Measurements from ENCODE around the gene NRL.
A peak's percentile ranks its signal among the peaks of the same experiment; 100 is the strongest.

Gene NRL

GRCh38 chr14:24114532-24115421 is at the start of gene NRL, which contains the start of gene DCAF11:
Gene NRL, minus strand, starts transcription at chr14:24114949. Its CDS starts 32,101 bp downstream, at chr14:24082848.
Gene DCAF11, plus strand, starts transcription at chr14:24114777. Its CDS starts 818 bp downstream, at chr14:24115595.
- peak; percentile 99 for DNase-seq

DNA sequence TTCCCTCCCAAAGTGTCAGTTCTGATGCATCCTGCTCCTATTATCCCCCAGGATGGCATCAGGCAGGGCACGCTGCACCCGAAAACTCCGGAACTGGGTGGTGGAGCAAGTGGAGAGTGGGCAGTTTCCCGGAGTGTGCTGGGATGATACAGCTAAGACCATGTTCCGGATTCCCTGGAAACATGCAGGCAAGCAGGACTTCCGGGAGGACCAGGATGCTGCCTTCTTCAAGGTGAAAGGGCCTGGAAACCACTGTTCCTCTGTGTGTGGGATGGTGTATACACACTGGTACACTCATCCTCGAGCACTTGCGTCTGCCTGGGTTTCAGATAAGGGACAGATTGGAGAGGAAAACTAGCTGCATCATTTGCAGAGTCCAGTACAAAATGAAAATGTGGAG is 47.3 kb upstream of the NRL start:
- no peak for DNase-seq

DNA sequence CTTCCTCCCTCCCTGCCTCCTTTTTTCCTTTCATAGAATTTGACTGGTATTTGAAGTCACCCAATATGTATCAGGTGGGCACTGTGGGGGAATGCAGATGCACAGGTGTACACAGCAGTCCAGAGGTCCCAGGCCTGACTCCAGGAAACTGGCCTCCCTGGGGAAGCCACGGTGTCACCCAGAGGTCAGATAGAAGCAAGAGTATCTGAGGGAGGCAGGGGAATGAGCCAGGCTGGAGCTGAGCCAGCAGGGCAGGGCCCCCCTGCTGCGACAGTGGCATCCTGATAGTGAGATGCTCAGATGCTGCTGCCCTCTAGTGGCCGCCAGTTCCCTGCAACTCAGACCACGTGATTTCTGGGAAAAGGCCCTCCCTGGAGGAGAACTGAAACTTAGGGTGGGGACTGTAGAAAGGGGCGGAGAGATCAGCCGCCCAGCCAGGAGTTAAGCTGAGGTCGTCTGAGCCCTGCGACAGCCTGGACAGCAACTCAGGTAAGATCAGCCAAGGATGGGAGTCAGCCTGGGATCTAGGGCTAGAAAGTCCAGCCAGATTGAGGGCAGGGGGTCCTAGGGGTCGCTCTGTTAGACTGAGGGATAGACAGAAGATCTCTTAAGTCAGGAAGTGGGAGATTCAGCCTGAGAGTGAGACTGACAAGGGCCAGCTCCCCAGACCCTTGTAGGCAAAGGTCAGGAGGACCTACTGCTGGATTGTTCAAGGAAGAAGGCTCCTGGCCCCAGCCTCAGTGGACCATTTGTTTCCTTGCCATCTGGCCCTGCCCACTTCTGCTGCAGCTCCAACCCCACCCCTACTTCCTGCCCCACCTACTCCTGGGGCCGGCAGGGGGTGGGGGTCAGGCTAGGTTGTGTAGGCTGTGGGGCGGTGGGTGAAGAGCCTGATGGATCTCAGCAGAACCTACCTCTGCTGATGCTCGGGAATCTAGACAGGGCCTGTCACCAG is 46.4 kb upstream of the NRL start, which contains the start of gene IRF9:
Gene IRF9, plus strand, starts transcription at position 416 of the 955 bp plus-strand sequence. CDS start 880 bp downstream, outside the sequence.
- DNase-seq: peak; percentile 98

- no peak for DNase-seq
These were observed 45.7 kb upstream of the NRL start for GRCh38 chr14:24160499-24160849.

DNA sequence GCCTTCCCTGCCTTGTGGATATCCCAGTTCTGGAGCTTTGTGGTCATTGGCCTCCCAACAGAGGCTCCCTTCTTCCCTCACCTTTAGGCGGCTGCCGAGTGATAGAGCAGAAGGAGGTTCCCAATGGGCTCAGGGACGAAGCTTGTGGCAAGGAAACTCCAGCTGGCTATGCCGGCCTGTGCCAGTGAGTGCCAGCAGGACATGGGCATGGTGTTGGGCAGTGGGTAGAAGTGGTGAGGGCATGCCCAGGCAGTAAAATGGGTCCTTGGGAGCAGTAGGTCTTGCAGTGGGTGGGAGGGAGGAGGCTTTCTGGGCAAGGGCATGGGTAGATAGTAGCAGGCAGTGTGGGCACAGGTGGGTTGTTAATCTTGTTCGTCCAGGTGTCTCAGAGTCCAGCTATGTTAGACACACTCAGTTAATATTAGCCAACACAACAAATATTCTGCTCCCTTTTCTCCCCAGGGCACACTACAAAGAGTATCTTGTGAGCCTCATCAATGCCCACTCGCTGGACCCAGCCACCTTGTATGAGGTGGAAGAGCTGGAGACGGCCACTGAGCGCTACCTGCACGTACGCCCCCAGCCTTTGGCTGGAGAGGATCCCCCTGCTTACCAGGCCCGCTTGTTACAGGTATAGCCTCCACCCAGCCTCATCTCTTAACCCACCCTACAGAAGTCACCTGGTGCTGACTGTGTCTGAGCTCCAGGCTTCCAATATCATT is 45.2 kb upstream of the NRL start:
- DNase-seq: no peak

GRCh38 chr14:24157331-24157730 is 42.6 kb upstream of the NRL start:
- no peak for DNase-seq

DNA sequence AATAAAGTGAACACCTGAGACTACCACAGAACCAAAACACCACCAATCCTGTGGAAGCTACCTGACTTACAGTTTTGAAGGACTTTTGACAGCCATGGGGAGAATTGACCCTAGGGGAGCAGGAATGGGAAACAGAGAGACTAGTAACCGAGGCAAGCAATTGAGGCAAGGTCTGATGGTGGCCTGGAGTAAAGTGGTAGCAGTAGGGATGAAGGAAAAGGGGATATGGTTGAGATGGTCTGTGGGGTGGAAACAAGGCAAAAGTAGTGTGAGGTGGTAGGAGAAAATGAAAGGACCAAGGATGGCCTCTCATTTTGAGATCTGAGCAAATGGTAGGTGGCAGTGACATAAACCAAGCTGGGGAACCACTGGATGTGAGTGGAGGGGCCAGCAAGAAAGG is 42.1 kb upstream of the NRL start:
- no peak for DNase-seq

- no peak for DNase-seq
These were observed 40.4 kb upstream of the NRL start for GRCh38 chr14:24155100-24155499.

DNA sequence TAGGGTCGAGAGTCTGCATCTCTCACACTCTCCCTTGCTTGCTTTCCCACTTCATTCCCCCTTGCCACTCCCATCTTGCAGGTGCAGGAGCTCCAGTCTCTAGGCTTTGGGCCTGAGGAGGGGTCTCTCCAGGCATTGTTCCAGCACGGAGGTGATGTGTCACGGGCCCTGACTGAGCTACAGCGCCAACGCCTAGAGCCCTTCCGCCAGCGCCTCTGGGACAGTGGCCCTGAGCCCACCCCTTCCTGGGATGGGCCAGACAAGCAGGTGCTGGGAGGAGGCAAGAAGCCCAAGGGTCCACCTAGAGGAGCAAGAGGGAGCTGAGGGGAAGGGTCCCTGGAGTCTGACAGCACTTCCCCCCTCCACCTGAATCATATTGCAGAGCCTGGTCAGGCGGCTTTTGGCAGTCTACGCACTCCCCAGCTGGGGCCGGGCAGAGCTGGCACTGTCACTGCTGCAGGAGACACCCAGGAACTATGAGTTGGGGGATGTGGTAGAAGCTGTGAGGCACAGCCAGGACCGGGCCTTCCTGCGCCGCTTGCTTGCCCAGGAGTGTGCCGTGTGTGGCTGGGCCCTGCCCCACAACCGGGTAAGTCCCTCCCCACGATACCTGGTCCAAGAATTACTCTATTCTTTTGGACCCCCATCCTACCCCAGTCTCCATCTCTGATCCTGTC is 36.8 kb upstream of the NRL start:
- no peak for DNase-seq

- DNase-seq: no peak
These were observed 36.2 kb upstream of the NRL start for GRCh38 chr14:24150993-24151392.

GRCh38 chr14:24150567-24150966 is 35.8 kb upstream of the NRL start:
- no peak for DNase-seq

DNA sequence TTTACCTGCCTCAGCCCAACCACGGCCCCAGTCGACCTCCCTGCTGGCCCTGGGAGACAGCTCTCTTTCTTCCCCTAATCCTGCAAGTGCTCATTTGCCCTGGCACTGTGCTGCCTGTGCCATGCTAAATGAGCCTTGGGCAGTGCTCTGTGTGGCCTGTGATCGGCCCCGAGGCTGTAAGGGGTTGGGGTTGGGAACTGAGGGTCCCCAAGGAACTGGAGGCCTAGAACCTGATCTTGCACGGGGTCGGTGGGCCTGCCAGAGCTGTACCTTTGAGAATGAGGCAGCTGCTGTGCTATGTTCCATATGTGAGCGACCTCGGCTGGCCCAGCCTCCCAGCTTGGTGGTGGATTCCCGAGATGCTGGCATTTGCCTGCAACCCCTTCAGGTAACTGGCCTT is 35.3 kb upstream of the NRL start:
- DNase-seq: no peak

DNA sequence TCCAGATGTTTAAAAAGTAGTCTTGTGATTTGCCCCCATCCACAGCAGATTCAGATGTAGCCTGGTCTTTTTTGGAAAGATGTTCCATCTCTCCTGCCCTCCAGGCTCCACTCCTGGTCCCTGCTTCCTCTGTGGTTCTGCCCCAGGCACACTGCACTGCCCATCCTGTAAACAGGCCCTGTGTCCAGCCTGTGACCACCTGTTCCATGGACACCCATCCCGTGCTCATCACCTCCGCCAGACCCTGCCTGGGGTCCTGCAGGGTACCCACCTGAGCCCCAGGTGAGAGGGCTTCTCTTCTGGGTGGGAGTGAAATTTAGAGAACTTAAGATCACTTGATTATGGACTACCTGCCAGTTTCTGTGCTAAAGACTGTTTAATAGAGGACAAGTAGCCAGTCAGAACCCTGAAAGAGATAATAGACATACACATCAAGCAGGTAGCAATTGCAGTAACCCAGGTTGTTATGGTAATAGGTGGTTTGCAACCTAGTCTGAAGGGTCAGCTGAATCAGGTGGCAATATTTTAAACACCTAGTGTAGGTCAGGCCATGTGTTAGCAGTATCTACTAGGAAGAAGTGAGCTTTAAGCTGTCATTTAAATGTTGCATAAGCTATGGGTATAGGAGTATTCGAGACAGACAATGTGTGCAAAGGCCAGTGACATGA is 34.7 kb upstream of the NRL start:
- DNase-seq: no peak

- peak; percentile 48 for DNase-seq
These were observed 33.1 kb upstream of the NRL start for GRCh38 chr14:24147761-24148428.

DNA sequence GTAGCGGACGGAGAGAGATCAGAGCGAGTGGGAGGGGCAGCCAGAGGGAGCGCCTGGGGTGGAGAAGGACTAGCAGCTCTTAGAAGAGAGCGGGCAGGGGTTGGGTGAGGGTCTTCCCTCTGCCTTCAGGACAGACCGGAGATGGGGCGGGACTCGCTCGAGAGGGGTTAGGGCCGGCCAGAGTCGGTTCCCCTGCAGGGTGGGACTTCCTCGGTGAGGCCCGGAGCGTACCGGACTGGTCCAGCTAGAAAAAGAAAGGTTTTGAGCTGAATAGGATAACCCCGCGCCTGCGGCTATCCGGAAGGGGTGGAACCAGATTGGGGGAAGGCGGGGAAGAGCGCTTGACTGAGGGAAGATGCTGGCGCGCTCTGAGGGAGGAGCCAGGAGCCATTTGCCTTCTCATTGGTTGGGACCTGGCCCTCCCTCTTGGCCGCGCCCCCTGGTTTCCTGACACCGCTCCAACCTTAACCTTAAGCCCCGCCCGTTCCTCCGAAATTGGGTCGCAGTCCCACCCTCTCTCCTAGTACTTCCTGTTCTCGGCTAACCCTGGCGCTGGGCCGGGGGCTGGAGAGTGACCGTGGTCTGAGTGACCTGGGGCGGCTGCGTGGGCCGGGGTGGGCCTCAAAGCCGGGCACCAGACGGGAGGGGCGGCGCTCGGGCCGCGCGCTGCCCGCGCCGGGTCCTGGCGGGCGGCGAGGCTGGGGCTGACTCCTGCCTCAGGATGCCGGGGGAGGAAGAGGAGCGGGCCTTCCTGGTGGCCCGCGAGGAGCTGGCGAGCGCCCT is 32.4 kb upstream of the NRL start, which contains the start of gene RNF31:
Gene RNF31, plus strand, starts transcription at position 521 of the 783 bp plus-strand sequence. Its CDS starts 201 bp downstream, at position 722.
- peak; percentile 98 for DNase-seq

GRCh38 chr14:24146453-24146977 is 31.8 kb upstream of the NRL start, which contains the start of gene PSME2:
Gene PSME2, minus strand, starts transcription at chr14:24146610. Its CDS starts 29 bp downstream, at chr14:24146581.
- DNase-seq: peak; percentile 97

DNA sequence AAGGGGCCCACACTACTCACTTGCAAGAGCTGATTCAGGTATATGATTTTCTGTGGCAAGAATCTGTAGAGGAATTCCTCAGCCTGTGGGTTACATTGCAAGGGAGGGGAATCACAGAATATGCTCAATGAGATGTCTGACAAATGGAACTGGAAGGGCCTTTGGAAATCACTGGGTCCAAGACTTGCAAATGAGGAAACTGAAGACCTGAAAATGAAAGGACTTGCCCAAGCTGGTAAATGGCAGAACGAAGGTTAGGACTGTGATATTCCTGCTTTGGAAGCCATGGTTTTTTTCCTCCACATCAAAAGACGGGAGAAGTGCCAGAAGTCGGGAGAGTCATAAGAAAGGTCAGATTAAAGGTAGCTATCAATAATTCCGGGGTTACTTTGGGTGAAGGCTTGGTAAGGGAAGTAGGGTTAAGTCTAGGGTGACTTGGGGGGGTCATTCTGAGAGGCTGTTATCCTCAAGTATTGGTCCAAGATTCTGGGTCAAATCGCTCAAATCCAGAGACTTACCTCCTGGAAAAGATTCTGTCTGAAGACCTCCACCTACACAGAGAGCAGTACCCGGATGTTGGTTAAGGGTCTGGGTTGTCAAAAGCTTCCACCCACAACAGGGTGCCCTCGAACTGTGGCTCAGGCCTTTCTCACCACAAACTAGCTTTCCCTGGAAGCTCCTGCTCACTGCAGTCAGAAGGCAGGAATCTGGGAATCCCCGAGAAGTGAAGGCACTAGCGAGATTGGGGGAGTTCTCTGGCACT is 31.1 kb upstream of the NRL start:
- DNase-seq: peak; percentile 59

GRCh38 chr14:24145219-24145618 is 30.5 kb upstream of the NRL start:
- DNase-seq: no peak

DNA sequence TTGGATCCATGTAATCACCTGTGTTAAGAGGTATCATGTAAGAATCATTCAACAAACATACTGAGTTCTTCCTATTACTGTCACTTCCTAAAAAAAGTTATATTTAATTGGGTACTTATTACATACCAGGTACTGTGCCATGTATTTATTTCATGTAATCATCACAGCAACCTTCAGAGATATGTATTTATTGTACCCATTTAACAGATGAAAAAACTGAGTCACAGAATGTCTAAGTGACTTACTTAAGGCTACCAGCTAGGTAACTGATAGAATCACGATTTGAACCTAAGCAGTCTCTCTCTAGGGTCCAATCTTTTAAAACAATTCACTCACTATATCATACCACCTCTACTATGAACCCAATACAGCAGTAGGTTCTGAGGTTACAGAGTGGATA is 29.7 kb upstream of the NRL start:
- DNase-seq: no peak

Data from OCI-M1 (cell line).